Keratinocyte (primary cell): ENCODE measurements around the gene MARK1. TPM values are rescaled to one million over a fixed set of nuclear protein-coding genes. Genes with fewer than 3 reads are reported as not detected.

ENCODE experiments used
- DNase-seq: peaks from one replicate; pipeline ENCODE4 v3.0.0-alpha.2; 2011; ENCODE audit warnings: low read depth, missing footprints, low spot score
- FAIRE-seq: peaks from 2 replicates; lab custom pipeline; 2011; peaks lifted over from hg19 to GRCh38; lab: Jason Lieb, UNC
- H2AFZ ChIP-seq: 2 replicates; pipeline ENCODE4 v1.6.0; 2012; ENCODE audit warnings: low read length, control low read depth, inconsistent platforms; ENCODE audit not compliant: control insufficient read depth
- H3K27ac ChIP-seq: 2 replicates; pipeline ENCODE4 v1.5.1; 2011; ENCODE audit warnings: low read length; ENCODE audit not compliant: control insufficient read depth, insufficient read depth
- H3K27me3 ChIP-seq: 3 replicates; pipeline ENCODE4 v1.6.0; 2011; ENCODE audit warnings: low read length; ENCODE audit not compliant: control insufficient read depth, insufficient read depth; ENCODE audit errors: extremely low read depth
- H3K36me3 ChIP-seq, 2 experiments: 2 replicates in 1 of 2; 3 replicates in 1 of 2; pipeline ENCODE4 v1.5.1; 2011; ENCODE audit warnings: low read length in 2 of 2, mild to moderate bottlenecking in 1 of 2; ENCODE audit not compliant: control insufficient read depth in 2 of 2, insufficient read depth in 2 of 2; ENCODE audit errors: extremely low read depth in 1 of 2
- H3K4me1 ChIP-seq: 3 replicates; pipeline ENCODE4 v1.5.1; 2011; ENCODE audit warnings: low read length; ENCODE audit not compliant: control insufficient read depth, insufficient read depth; ENCODE audit errors: extremely low read depth
- H3K4me2 ChIP-seq: 3 replicates; pipeline ENCODE4 v1.6.0; 2011; ENCODE audit warnings: low read depth, low read length; ENCODE audit not compliant: control insufficient read depth, insufficient read depth; ENCODE audit errors: extremely low read depth
- H3K4me3 ChIP-seq, 3 experiments: fragments of 200-600 bp in 1 of 3; sonication (generic) in 1 of 3; 2 replicates in 2 of 3; 3 replicates in 1 of 3; pipeline ENCODE4 v1.5.1; 2011 to 2016; ENCODE audit warnings: low read length in 3 of 3, mild to moderate bottlenecking in 3 of 3, control low read depth in 2 of 3, inconsistent platforms in 1 of 3, low read depth in 1 of 3, mixed read lengths in 1 of 3, mixed run types in 1 of 3, moderate library complexity in 1 of 3; ENCODE audit not compliant: control insufficient read depth in 2 of 3, insufficient read depth in 2 of 3; ENCODE audit errors: extremely low read depth in 1 of 3
- H3K79me2 ChIP-seq: 2 replicates; pipeline ENCODE4 v1.6.0; 2012; ENCODE audit warnings: low read length; ENCODE audit not compliant: control insufficient read depth, insufficient read depth
- H3K9ac ChIP-seq: 3 replicates; pipeline ENCODE4 v1.6.0; 2011; ENCODE audit warnings: low read length; ENCODE audit not compliant: control insufficient read depth, insufficient read depth; ENCODE audit errors: extremely low read depth
- H3K9me1 ChIP-seq: 3 replicates; pipeline ENCODE4 v1.6.0; 2011; ENCODE audit warnings: low read length; ENCODE audit not compliant: control insufficient read depth, insufficient read depth; ENCODE audit errors: extremely low read depth
- H3K9me3 ChIP-seq: 2 replicates; pipeline ENCODE4 v1.5.1; 2012; ENCODE audit warnings: low read depth, low read length; ENCODE audit not compliant: control insufficient read depth
- H4K20me1 ChIP-seq: 3 replicates; pipeline ENCODE4 v1.6.0; 2011; ENCODE audit warnings: low read length; ENCODE audit not compliant: control insufficient read depth, insufficient read depth; ENCODE audit errors: extremely low read depth
- EZH2 ChIP-seq: IDR thresholded peaks from one replicate; pipeline ENCODE4 v1.6.1; 2012; ENCODE audit warnings: inconsistent platforms, mild to moderate bottlenecking, low read length, moderate library complexity
- dilution Hi-C: fragments of 300-500 bp; cut with MboI; formaldehyde crosslinking; loops from one replicate; pipeline ENCODE4 v1.7.0; 2020; ENCODE audit warnings: low sequenced_read_pairs; ENCODE audit not compliant: extremely low pct_ligation_motif_present
- polyA plus RNA-seq, 5 experiments: library from polyadenylated mRNA; depleted of rRNA in 3 of 5; stranded (reverse) in 3 of 5; stranded (forward) in 1 of 5; unstranded in 1 of 5; fragments of >200 nt; gene quantifications; 1 replicate in 1 of 5; 2 replicates in 3 of 5; 3 replicates in 1 of 5; pipeline versions ENCODE4 v1.2.1 to v1.2.3, GENCODE V29; 2011 to 2012; ENCODE audit warnings: missing spikeins in 2 of 5, low read depth in 1 of 5, low replicate concordance in 1 of 5
- TF ChIP-seq, protein P1 (sequence below), 3 experiments: IDR thresholded peaks in 1 of 3; conservative IDR thresholded peaks in 1 of 3; optimal IDR thresholded peaks in 1 of 3; 2 replicates in 2 of 3; 3 replicates in 1 of 3; pipeline versions ENCODE3 to v1.5.1; 2011; ENCODE audit warnings: low read length in 3 of 3, mild to moderate bottlenecking in 3 of 3, moderate library complexity in 2 of 3, control low read depth in 1 of 3, inconsistent platforms in 1 of 3; ENCODE audit not compliant: insufficient read depth in 2 of 3; ENCODE audit errors: extremely low read depth in 1 of 3

Gene MARK1
- polyA plus RNA-seq, 1 donor (not counting 4 experiments of a cell fraction or from before 2014, with no cell fraction given) = 8.4 TPM

DNA sequence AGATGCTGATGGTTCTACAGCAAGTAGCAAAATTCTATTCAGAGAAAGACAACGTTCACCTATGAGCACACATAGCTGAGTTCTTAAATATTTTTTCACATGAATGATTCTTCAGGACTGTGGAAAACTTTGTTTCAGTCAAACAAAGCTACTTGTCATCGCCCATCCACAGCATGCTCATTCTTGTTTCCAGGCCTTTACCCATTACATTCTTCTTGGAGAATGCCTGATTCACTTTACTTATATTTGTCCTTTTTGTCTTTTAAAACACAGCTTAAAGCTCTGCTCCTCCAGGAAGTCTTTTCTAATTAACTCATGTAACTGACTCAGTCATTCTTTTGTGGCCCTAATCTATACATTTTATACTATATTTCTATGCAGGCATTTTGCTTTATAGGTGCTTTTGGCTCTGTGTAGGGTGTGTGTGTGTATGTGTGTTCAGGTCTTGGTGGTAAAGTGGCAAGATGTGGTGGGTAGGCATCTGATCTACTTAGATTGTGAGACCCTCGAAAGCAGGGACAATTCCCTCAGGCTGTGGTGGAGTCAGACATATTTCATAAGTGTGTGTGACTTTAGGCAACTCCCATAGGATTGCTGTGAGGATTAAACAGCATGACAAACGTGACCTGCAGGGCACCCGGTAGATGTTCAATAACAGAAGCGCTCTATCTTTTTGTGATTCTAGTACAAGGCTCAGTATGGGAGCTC is 11.8 kb upstream of the MARK1 start:
- Histone ChIP-seq H3K9ac (peak overlapping the region; percentile 66), H3K4me1 (peaks cover 51% of the 10 kb centered on the region), H3K27ac (peak overlapping the region; percentile 96), H3K9me1 (no peaks in the 10 kb centered on the region), H3K79me2 (no peaks in the 10 kb centered on the region), H3K36me3 (no peaks in the 10 kb centered on the region), H3K9me3 (no peaks in the 10 kb centered on the region), H3K27me3 (no peaks in the 10 kb centered on the region), H3K4me2 (peak overlapping the region; percentile 91), H2AFZ (peak overlapping the region; percentile 83), H4K20me1 (no peaks in the 10 kb centered on the region), H3K4me3 (peak overlapping the region in 2 of 3 experiments; percentile 52 to 53)
- no peak for TF ChIP-seq EZH2
- TF ChIP-seq, protein P1, sequence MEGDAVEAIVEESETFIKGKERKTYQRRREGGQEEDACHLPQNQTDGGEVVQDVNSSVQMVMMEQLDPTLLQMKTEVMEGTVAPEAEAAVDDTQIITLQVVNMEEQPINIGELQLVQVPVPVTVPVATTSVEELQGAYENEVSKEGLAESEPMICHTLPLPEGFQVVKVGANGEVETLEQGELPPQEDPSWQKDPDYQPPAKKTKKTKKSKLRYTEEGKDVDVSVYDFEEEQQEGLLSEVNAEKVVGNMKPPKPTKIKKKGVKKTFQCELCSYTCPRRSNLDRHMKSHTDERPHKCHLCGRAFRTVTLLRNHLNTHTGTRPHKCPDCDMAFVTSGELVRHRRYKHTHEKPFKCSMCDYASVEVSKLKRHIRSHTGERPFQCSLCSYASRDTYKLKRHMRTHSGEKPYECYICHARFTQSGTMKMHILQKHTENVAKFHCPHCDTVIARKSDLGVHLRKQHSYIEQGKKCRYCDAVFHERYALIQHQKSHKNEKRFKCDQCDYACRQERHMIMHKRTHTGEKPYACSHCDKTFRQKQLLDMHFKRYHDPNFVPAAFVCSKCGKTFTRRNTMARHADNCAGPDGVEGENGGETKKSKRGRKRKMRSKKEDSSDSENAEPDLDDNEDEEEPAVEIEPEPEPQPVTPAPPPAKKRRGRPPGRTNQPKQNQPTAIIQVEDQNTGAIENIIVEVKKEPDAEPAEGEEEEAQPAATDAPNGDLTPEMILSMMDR (optimal IDR thresholded peaks at IDR 0.05 in 1 of 3, IDR thresholded peaks at IDR 0.05 in 1 of 3, conservative IDR thresholded peaks at IDR 0.05 in 1 of 3; ENCODE audit: extremely low read depth in 1 of 3, insufficient read depth in 2 of 3, low read length in 3 of 3) = no peak
- FAIRE-seq (peak; percentile 91), DNase-seq (peak; percentile 80)
- dilution Hi-C loops = no loop called here

GRCh38 chr1:220516722-220517042 is 11.3 kb upstream of the MARK1 start:
- Histone ChIP-seq H3K4me2 (peak overlapping the region; percentile 91), H3K9ac (peak overlapping the region; percentile 66), H4K20me1 (no peaks in the 10 kb centered on the region), H3K9me1 (no peaks in the 10 kb centered on the region), H3K9me3 (no peaks in the 10 kb centered on the region), H3K36me3 (no peaks in the 10 kb centered on the region), H3K79me2 (no peaks in the 10 kb centered on the region), H3K27me3 (no peaks in the 10 kb centered on the region), H3K4me3 (peak overlapping the region in 2 of 3 experiments; percentile 52 to 53), H3K27ac (peak overlapping the region; percentile 96), H3K4me1 (peaks cover 46% of the 10 kb centered on the region), H2AFZ (peak overlapping the region; percentile 83)
- FAIRE-seq (no peak), DNase-seq (no peak)
- dilution Hi-C loops = no loop called here
- TF ChIP-seq, protein P1 (optimal IDR thresholded peaks at IDR 0.05 in 1 of 3, IDR thresholded peaks at IDR 0.05 in 1 of 3, conservative IDR thresholded peaks at IDR 0.05 in 1 of 3; ENCODE audit: extremely low read depth in 1 of 3, insufficient read depth in 2 of 3, low read length in 3 of 3) = no peak
- no peak for TF ChIP-seq EZH2
